Measurements from ENCODE around the gene PRM1. TPM values are rescaled to one million over a fixed set of nuclear protein-coding genes. Genes with fewer than 3 reads are reported as not detected.

PRM1 gene, protein sequence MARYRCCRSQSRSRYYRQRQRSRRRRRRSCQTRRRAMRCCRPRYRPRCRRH
- not detected for total RNA-seq

GRCh38 chr16:11280616-11281522, at the start of gene PRM1:
Gene PRM1, minus strand, starts transcription at chr16:11281330. Its CDS starts 92 bp downstream, at chr16:11281238.
- peaks cover 7% of the 10 kb centered on the region for H3K27me3 Mint-ChIP-seq
- no peak within 1 kb of the TSS for H3K27ac Mint-ChIP-seq
- H3K9me3 Mint-ChIP-seq: peaks cover 2% of the 10 kb centered on the region
- ChIA-PET POLR2A (no interaction called here), CTCF (no interaction called here)
- H3K4me1 Mint-ChIP-seq: peaks cover 17% of the 10 kb centered on the region
- H3K4me3 Mint-ChIP-seq: no peak within 1 kb of the TSS
- H3K36me3 Mint-ChIP-seq (ENCODE audit: low read depth): no peaks in the 10 kb centered on the region
- DNase-seq: no peak

DNA sequence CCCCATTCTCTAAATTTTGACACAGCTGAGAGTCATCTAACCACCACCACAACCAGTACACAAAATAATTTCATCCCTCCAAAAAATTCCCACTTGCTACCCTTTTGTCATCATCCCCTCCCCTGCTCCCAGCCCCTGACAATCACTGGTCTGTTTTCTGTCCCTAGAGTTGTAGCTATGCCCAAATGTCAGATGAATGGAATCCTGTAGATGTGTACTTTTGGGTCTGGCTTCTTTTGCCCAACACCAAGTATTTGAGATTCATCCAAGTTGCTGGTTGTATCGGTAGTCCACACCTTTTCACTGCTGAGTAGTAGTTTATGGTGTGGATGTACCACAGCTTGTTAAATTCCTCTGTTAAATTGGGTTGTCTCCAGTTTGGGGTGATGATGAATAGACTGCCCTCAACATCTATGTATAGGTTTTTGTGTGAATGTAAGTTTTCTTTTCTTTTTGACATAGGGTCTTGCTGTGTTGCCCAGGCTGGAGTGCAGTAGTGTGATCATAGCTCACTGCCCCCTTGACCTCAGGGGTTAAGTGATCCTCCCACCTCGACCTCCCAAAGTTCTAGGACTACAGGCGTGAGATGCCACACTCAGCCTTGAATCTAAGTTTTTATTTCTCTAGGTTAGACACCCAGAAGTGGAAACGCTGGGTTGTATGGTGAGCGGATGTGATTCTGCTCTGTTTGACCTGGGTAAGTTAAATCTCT, 49.6 kb upstream of the PRM1 start:
- H3K9me3 Mint-ChIP-seq: peaks cover 4% of the 10 kb centered on the region
- no peak overlapping the region for H3K27ac Mint-ChIP-seq
- H3K4me3 Mint-ChIP-seq: no peak overlapping the region
- no peak for DNase-seq
- ChIA-PET POLR2A (interaction anchor here (1.2 kb wide), 1 partner anchor 18 kb away, joined by 3 read pairs; no protein-coding TSS in a partner anchor), CTCF (interaction anchor here (0.9 to 1.9 kb wide), 4 partner anchors 10 to 367 kb away, joined by 3 to 4 read pairs (median 4); partner anchors contain the start of gene SOCS1)
- H3K36me3 Mint-ChIP-seq (ENCODE audit: low read depth): peaks cover 21% of the 10 kb centered on the region
- no peaks in the 10 kb centered on the region for H3K27me3 Mint-ChIP-seq
- peaks cover 53% of the 10 kb centered on the region for H3K4me1 Mint-ChIP-seq

DNA sequence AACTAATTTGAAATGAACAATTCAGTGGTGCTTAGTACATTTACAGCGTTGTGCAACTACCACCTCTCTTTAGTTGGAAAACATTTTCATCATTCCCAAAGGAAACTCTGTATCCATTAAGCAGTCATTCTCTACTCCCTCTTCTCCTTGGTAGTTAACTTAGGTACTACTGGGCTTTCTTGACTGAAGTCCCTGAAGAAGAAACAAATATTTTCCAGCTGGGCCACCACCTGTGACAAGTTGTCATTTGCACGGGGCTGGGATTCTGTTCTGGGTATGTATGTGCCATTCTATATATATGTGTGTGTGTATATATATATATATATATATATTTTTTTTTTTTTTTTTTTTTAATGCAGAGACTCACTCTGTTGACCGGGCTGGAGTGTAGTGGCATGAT, 48.8 kb upstream of the PRM1 start:
- ChIA-PET CTCF (interaction anchor here (0.9 to 1.9 kb wide), 3 partner anchors 11 to 366 kb away, joined by 4 read pairs; partner anchors contain the start of gene SOCS1), POLR2A (interaction anchor here (1.2 kb wide), 1 partner anchor 17 kb away, joined by 3 read pairs; no protein-coding TSS in a partner anchor)
- H3K36me3 Mint-ChIP-seq (ENCODE audit: low read depth): peaks cover 28% of the 10 kb centered on the region
- H3K9me3 Mint-ChIP-seq: peaks cover 3% of the 10 kb centered on the region
- H3K4me3 Mint-ChIP-seq: no peak overlapping the region
- H3K27ac Mint-ChIP-seq: peak overlapping the region; percentile 94
- no peak for DNase-seq
- H3K4me1 Mint-ChIP-seq: peaks cover 61% of the 10 kb centered on the region
- no peaks in the 10 kb centered on the region for H3K27me3 Mint-ChIP-seq

- H3K4me3 Mint-ChIP-seq: peak overlapping the region; percentile 71
- no peak for DNase-seq
- H3K4me1 Mint-ChIP-seq: peaks cover 65% of the 10 kb centered on the region
- H3K9me3 Mint-ChIP-seq: peaks cover 2% of the 10 kb centered on the region
- no peaks in the 10 kb centered on the region for H3K27me3 Mint-ChIP-seq
- POLR2A ChIA-PET: interaction anchor here (0.9 to 1.2 kb wide), 2 partner anchors 17 to 73 kb away, joined by 3 to 4 read pairs; partner anchors contain the start of gene SOCS1
- CTCF ChIA-PET: interaction anchor here (0.7 kb wide), 1 partner anchor 37 kb away, joined by 3 read pairs; no protein-coding TSS in a partner anchor
- H3K27ac Mint-ChIP-seq: peak overlapping the region; percentile 94
- H3K36me3 Mint-ChIP-seq (ENCODE audit: low read depth): peaks cover 31% of the 10 kb centered on the region
Observed at GRCh38 chr16:11329071-11329491, 48.0 kb upstream of the PRM1 start.

- peak; percentile 75 for DNase-seq
- Mint-ChIP-seq H3K9me3 (peaks cover 2% of the 10 kb centered on the region), H3K27me3 (no peaks in the 10 kb centered on the region), H3K27ac (peak overlapping the region; percentile 94), H3K36me3 (ENCODE audit: low read depth) (peaks cover 31% of the 10 kb centered on the region), H3K4me3 (peak overlapping the region; percentile 71), H3K4me1 (peaks cover 68% of the 10 kb centered on the region)
- CTCF ChIA-PET: interaction anchor here (0.6 to 0.7 kb wide), 2 partner anchors 36 kb away, joined by 3 to 4 read pairs; no protein-coding TSS in a partner anchor
- POLR2A ChIA-PET: interaction anchor here (0.9 kb wide), 1 partner anchor 72 kb away, joined by 4 read pairs; the partner anchor contains the start of gene SOCS1
Observed at GRCh38 chr16:11328172-11329070, 47.3 kb upstream of the PRM1 start.

- Mint-ChIP-seq H3K9me3 (peaks cover 2% of the 10 kb centered on the region), H3K4me1 (peaks cover 74% of the 10 kb centered on the region), H3K36me3 (ENCODE audit: low read depth) (peaks cover 31% of the 10 kb centered on the region), H3K4me3 (peak overlapping the region; percentile 71), H3K27me3 (no peaks in the 10 kb centered on the region), H3K27ac (peak overlapping the region; percentile 94)
- ChIA-PET CTCF (interaction anchor here (0.6 to 1.6 kb wide), 5 partner anchors 16 to 617 kb away, joined by 3 to 11 read pairs (median 4); no protein-coding TSS in a partner anchor), POLR2A (no interaction called here)
- no peak for DNase-seq
Observed at GRCh38 chr16:11327277-11328171, 46.4 kb upstream of the PRM1 start.

GRCh38 chr16:11326737-11327276, 45.7 kb upstream of the PRM1 start:
- H3K36me3 Mint-ChIP-seq (ENCODE audit: low read depth): peaks cover 31% of the 10 kb centered on the region
- DNase-seq: no peak
- H3K4me3 Mint-ChIP-seq: no peak overlapping the region
- H3K27me3 Mint-ChIP-seq: no peaks in the 10 kb centered on the region
- peak overlapping the region; percentile 94 for H3K27ac Mint-ChIP-seq
- H3K4me1 Mint-ChIP-seq: peaks cover 77% of the 10 kb centered on the region
- POLR2A ChIA-PET: no interaction called here
- CTCF ChIA-PET: interaction anchor here (0.6 to 1.6 kb wide), 6 partner anchors 15 to 617 kb away, joined by 3 to 11 read pairs (median 4); partner anchors contain the start of gene SOCS1
- H3K9me3 Mint-ChIP-seq: peaks cover 2% of the 10 kb centered on the region

GRCh38 chr16:11326084-11326736, 45.1 kb upstream of the PRM1 start:
- Mint-ChIP-seq H3K4me3 (no peak overlapping the region), H3K36me3 (ENCODE audit: low read depth) (peaks cover 31% of the 10 kb centered on the region), H3K4me1 (peaks cover 79% of the 10 kb centered on the region), H3K27ac (peak overlapping the region; percentile 94), H3K9me3 (peaks cover 2% of the 10 kb centered on the region), H3K27me3 (no peaks in the 10 kb centered on the region)
- CTCF ChIA-PET: interaction anchor here (0.6 to 1.6 kb wide), 6 partner anchors 9 to 251 kb away, joined by 3 to 11 read pairs (median 4); partner anchors contain the start of gene SOCS1
- POLR2A ChIA-PET: no interaction called here
- no peak for DNase-seq

DNA sequence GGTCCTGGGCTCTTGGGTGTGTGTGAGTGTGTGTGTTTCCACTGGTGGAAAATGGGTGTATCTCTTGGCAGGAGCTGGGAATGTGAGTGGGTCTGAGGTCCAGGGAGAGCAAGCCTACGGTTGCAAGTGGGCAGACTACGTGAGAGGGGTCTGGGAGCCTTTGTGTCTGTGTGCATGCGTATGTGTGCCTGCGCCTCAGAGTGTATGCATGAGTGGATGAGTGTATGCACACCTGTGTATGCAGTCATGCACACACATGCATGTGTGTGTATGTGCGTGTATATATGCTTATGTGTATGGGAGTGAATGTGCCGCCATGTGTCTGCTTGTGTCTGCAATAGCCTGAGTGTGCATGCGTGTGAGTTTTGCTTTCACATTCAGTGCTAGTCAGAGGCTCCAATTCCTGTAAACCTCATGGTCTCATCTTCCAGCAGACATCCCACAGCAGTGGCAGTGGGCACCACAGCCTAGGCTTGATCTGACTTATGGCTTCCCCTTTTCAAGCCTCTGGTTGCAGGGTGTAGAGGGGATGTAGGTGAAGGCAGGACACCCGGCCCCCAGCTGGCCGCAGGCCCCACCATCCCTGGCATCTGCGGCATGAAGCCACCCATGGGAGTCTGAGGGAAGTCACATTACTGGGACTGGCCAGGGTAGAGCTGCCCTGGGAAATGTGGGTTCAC, 44.4 kb upstream of the PRM1 start:
- Mint-ChIP-seq H3K36me3 (ENCODE audit: low read depth) (peaks cover 31% of the 10 kb centered on the region), H3K4me1 (peaks cover 78% of the 10 kb centered on the region), H3K9me3 (peaks cover 2% of the 10 kb centered on the region), H3K4me3 (no peak overlapping the region), H3K27me3 (no peaks in the 10 kb centered on the region), H3K27ac (peak overlapping the region; percentile 80)
- peak; percentile 60 for DNase-seq
- CTCF ChIA-PET: interaction anchor here (1.2 to 1.6 kb wide), 4 partner anchors 8 to 70 kb away, joined by 3 to 4 read pairs (median 3); partner anchors contain the start of gene SOCS1
- POLR2A ChIA-PET: interaction anchor here (2.0 kb wide), 1 partner anchor 70 kb away, joined by 5 read pairs; no protein-coding TSS in a partner anchor
